CD4-positive, CD25-positive, alpha-beta regulatory T cell (primary cell): Measurements from ENCODE around the gene DDX31. TPM values are rescaled to one million over a fixed set of nuclear protein-coding genes. Genes with fewer than 3 reads are reported as not detected.
"Not testable (repeated sequence)": the region's sequence is repeated elsewhere in the genome, so short reads cannot be mapped to it uniquely, and the experiment has no call there.

Experiments
- ATAC-seq, 2 donors: fragments of 150-1000 bp; cut with Tn5 transposase; one replicate each; pipeline ENCODE4 v1.10.0; 2021; ENCODE audit warnings: low read depth in 2 of 2, moderate number of reproducible peaks in 2 of 2, moderate library complexity in 1 of 2
- DNase-seq, 3 donors: peaks; one replicate each; pipeline versions ENCODE4 v3.0.0 to v3.0.0-alpha.2; 2012 to 2022; ENCODE audit warnings: mixed read lengths in 1 of 3
- H3K27ac ChIP-seq: one replicate; pipeline ENCODE4 v1.7.0; 2013; ENCODE audit warnings: mild to moderate bottlenecking, low read length; ENCODE audit not compliant: insufficient read depth, poor library complexity, severe bottlenecking
- H3K27me3 ChIP-seq: one replicate; pipeline ENCODE4 v1.7.0; 2013; ENCODE audit warnings: low read length; ENCODE audit not compliant: control insufficient read depth, insufficient read depth
- H3K36me3 ChIP-seq: one replicate; pipeline ENCODE4 v1.7.0; 2013; ENCODE audit warnings: mild to moderate bottlenecking, low read length, moderate library complexity; ENCODE audit not compliant: control insufficient read depth, insufficient read depth
- H3K4me1 ChIP-seq: 2 replicates; pipeline ENCODE4 v1.7.0; 2013; ENCODE audit warnings: mild to moderate bottlenecking, low read length; ENCODE audit not compliant: insufficient read depth, control insufficient read depth, poor library complexity, severe bottlenecking
- H3K4me3 ChIP-seq: one replicate; pipeline ENCODE4 v1.7.0; 2013; ENCODE audit warnings: low read depth, mild to moderate bottlenecking, low read length, moderate library complexity
- H3K9me3 ChIP-seq, 2 experiments: 1 replicate in 1 of 2; 2 replicates in 1 of 2; pipeline ENCODE4 v1.7.0; 2013; ENCODE audit warnings: low read length in 2 of 2, mild to moderate bottlenecking in 1 of 2, moderate library complexity in 1 of 2; ENCODE audit not compliant: control insufficient read depth in 2 of 2
- H3K27ac Mint-ChIP-seq, 3 donors: one replicate each; pipeline ENCODE4 v1.8.0; 2020 to 2022; ENCODE audit warnings: mild to moderate bottlenecking in 3 of 3, mixed read lengths in 3 of 3, moderate library complexity in 2 of 3
- H3K27me3 Mint-ChIP-seq: one replicate; pipeline ENCODE4 v1.8.0; 2022; ENCODE audit warnings: mild to moderate bottlenecking, mixed read lengths
- H3K36me3 Mint-ChIP-seq: one replicate; pipeline ENCODE4 v1.8.0; 2020; ENCODE audit warnings: mixed read lengths
- H3K4me1 Mint-ChIP-seq, 4 donors: one replicate each; pipeline ENCODE4 v1.8.0; 2020 to 2022; ENCODE audit warnings: mixed read lengths in 4 of 4, mild to moderate bottlenecking in 1 of 4
- H3K4me3 Mint-ChIP-seq, 4 donors: one replicate each; pipeline ENCODE4 v1.8.0; 2020 to 2022; ENCODE audit warnings: mild to moderate bottlenecking in 4 of 4, mixed read lengths in 4 of 4, moderate library complexity in 3 of 4
- H3K9me3 Mint-ChIP-seq, 7 donors: one replicate each; pipeline ENCODE4 v1.8.0; 2020 to 2022; ENCODE audit warnings: mixed read lengths in 7 of 7, mild to moderate bottlenecking in 3 of 7, moderate library complexity in 2 of 7
- polyA plus RNA-seq, 4 donors: library from polyadenylated mRNA; unstranded; fragments of 300-500 nt; fragmentation: Illumina TruSeq; gene quantifications; one replicate each; pipeline ENCODE4 v1.2.3, GENCODE V29; 2021
- total RNA-seq: library from RNA; stranded (reverse); gene quantifications from one replicate; pipeline ENCODE4 v1.2.3, GENCODE V29; 2022

The DDX31 gene
- 12.1 TPM for total RNA-seq
- polyA plus RNA-seq, result 1 to 10 TPM; 7.1 to 7.4 (median 7.3) TPM

- Histone ChIP-seq H3K36me3 (no peaks in the 10 kb centered on the region), H3K27ac (peak within 1 kb of the TSS; percentile 97), H3K27me3 (no peaks in the 10 kb centered on the region), H3K9me3 (no peaks in the 10 kb centered on the region), H3K4me3 (peak within 1 kb of the TSS; percentile 87), H3K4me1 (peaks cover 42% of the 10 kb centered on the region)
- DNase-seq, result peak; percentile 84 to 92 (median 90)
- Mint-ChIP-seq H3K9me3 (no peaks in the 10 kb centered on the region), H3K4me1 (peaks cover 25 to 70% (median 42%) of the 10 kb centered on the region in 4 donors), H3K27ac (peak within 1 kb of the TSS; percentile 93 to 97 (median 94)), H3K27me3 (no peaks in the 10 kb centered on the region), H3K36me3 (peaks cover 6% of the 10 kb centered on the region), H3K4me3 (peak within 1 kb of the TSS; percentile 90 to 95 (median 94))
- ATAC-seq, result peak; percentile 92 to 94
Measured at GRCh38 chr9:132669698-132670456, at the start of gene DDX31. Gene DDX31, minus strand, starts transcription at chr9:132669983. Its CDS starts 49 bp downstream, at chr9:132669934.

- H3K27me3 ChIP-seq, H3K27ac Mint-ChIP-seq, H3K27ac ChIP-seq, H3K4me1 ChIP-seq, H3K9me3 Mint-ChIP-seq, H3K9me3 ChIP-seq, H3K4me1 Mint-ChIP-seq, ATAC-seq, H3K36me3 ChIP-seq, H3K4me3 Mint-ChIP-seq, H3K4me3 ChIP-seq, DNase-seq, H3K36me3 Mint-ChIP-seq, H3K27me3 Mint-ChIP-seq: not testable (repeated sequence)
Measured at GRCh38 chr9:132718381-132718928, 48.7 kb upstream of the DDX31 start.

DNA sequence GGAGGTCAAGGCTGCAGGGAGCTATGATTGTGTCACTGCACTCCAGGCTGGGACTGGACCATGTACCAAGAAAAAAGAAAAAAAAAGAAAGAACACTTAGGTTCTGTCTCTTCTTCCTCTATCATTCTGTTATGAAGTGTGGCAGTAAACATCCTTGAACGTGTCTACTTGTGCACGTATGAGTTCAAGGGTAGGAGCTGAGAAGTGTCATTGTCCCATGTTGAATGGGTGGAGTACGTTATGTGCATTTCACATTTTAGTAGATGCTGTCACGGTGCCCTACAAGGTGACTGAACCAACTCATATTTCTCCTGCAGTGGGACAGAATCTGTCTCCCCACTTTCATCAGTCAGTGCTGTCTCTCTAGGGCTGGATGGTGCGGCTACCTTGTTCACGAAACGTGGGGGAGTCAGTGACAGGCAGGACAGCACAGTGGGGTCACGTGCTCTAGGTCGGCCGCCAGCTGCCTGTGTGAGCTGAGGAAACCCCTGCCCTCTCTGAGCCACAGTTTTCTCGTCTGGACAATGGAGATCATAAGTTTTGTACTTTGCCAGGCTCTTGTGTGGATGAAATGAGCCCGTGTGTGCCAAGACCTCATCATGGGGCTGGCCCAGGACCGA, 47.7 kb upstream of the DDX31 start:
- no peaks in the 10 kb centered on the region for H3K9me3 ChIP-seq
- ATAC-seq (no peak), DNase-seq (no peak)
- H3K4me3 Mint-ChIP-seq, result no peak overlapping the region
- H3K4me1 ChIP-seq, result no peaks in the 10 kb centered on the region
- peaks cover 0 to 5% (median 5%) of the 10 kb centered on the region in 4 donors for H3K4me1 Mint-ChIP-seq
- no peaks in the 10 kb centered on the region for H3K36me3 Mint-ChIP-seq
- H3K27ac Mint-ChIP-seq, result no peak overlapping the region
- no peaks in the 10 kb centered on the region for H3K27me3 ChIP-seq
- H3K27me3 Mint-ChIP-seq, result peaks cover 14% of the 10 kb centered on the region
- no peaks in the 10 kb centered on the region for H3K36me3 ChIP-seq
- H3K27ac ChIP-seq, result no peak overlapping the region
- no peak overlapping the region for H3K4me3 ChIP-seq
- H3K9me3 Mint-ChIP-seq, result no peaks in the 10 kb centered on the region

DNA sequence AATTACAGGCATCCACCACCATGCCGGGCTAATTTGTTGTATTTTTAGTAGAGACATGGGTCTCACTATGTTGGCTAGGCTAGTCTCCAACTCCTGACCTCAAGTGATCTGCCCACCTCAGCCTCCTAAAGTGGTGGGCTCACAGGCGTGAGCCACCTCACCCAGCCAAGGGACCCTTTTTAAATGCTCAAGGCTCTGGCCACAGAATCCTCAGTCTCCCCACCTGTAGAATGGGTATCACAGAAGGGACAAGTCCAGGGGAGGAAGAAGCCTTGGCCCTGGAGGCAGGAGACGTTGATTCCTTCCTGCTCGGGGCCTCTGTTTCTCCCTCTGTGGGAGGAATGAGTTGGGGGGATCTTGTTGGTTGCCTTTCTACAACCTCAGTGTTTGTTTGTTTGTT, 46.2 kb upstream of the DDX31 start:
- Histone ChIP-seq H3K4me1 (no peaks in the 10 kb centered on the region), H3K4me3 (no peak overlapping the region), H3K36me3 (no peaks in the 10 kb centered on the region), H3K9me3 (no peaks in the 10 kb centered on the region), H3K27ac (no peak overlapping the region), H3K27me3 (no peaks in the 10 kb centered on the region)
- H3K4me3 Mint-ChIP-seq, result no peak overlapping the region
- no peak for ATAC-seq
- peaks cover 14% of the 10 kb centered on the region for H3K27me3 Mint-ChIP-seq
- DNase-seq, result no peak
- H3K4me1 Mint-ChIP-seq, result peaks cover 0 to 9% (median 5%) of the 10 kb centered on the region in 4 donors
- no peak overlapping the region for H3K27ac Mint-ChIP-seq
- no peaks in the 10 kb centered on the region for H3K36me3 Mint-ChIP-seq
- no peaks in the 10 kb centered on the region for H3K9me3 Mint-ChIP-seq

- Histone ChIP-seq H3K27me3 (no peaks in the 10 kb centered on the region), H3K4me3 (no peak overlapping the region), H3K9me3 (no peaks in the 10 kb centered on the region), H3K36me3 (no peaks in the 10 kb centered on the region), H3K27ac (no peak overlapping the region), H3K4me1 (no peaks in the 10 kb centered on the region)
- H3K4me1 Mint-ChIP-seq, result peaks cover 0 to 4% (median 0%) of the 10 kb centered on the region in 4 donors
- no peaks in the 10 kb centered on the region for H3K9me3 Mint-ChIP-seq
- DNase-seq, result no peak
- ATAC-seq, result no peak
- H3K36me3 Mint-ChIP-seq, result no peaks in the 10 kb centered on the region
- H3K27me3 Mint-ChIP-seq, result peaks cover 4% of the 10 kb centered on the region
- H3K4me3 Mint-ChIP-seq, result no peak overlapping the region
- no peak overlapping the region for H3K27ac Mint-ChIP-seq
Measured at GRCh38 chr9:132712753-132713152, 43.0 kb upstream of the DDX31 start.

- Mint-ChIP-seq H3K27me3 (peaks cover 5% of the 10 kb centered on the region), H3K27ac (no peak overlapping the region), H3K9me3 (no peaks in the 10 kb centered on the region), H3K36me3 (no peaks in the 10 kb centered on the region), H3K4me3 (no peak overlapping the region), H3K4me1 (peaks cover 0 to 4% (median 0%) of the 10 kb centered on the region in 4 donors)
- Histone ChIP-seq H3K4me3 (no peak overlapping the region), H3K27ac (no peak overlapping the region), H3K9me3 (no peaks in the 10 kb centered on the region), H3K4me1 (no peaks in the 10 kb centered on the region), H3K36me3 (no peaks in the 10 kb centered on the region), H3K27me3 (no peaks in the 10 kb centered on the region)
- DNase-seq, result no peak
- ATAC-seq, result no peak
Measured at GRCh38 chr9:132711846-132712245, 42.1 kb upstream of the DDX31 start.

DNA sequence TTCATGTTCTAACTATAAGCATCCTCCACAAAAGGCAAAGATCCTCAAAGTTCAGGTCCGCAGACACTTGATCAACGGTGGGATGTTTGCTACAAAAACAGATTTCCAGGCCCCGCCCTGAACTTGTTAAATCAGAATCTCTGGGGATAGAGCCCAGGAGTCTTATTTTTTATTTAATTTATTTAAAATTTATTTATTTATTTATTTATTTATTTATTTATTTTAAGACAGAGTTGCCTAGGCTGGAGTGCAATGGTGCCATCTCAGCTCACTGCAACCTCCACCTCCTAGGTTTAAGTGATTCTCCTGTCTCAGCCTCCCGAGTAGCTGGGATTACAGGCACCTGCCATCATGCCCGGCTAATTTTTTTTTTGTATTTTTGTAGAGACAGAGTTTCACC, 41.4 kb upstream of the DDX31 start:
- not testable (repeated sequence) for H3K4me3 Mint-ChIP-seq, H3K27ac Mint-ChIP-seq, H3K9me3 Mint-ChIP-seq, H3K27me3 ChIP-seq, H3K4me1 Mint-ChIP-seq, H3K4me1 ChIP-seq, H3K36me3 ChIP-seq, H3K27ac ChIP-seq, DNase-seq, H3K36me3 Mint-ChIP-seq, H3K27me3 Mint-ChIP-seq, H3K4me3 ChIP-seq, ATAC-seq, H3K9me3 ChIP-seq
